CD4-positive, alpha-beta T cell treated with Interleukin-10 for 1 hour (primary cell): ENCODE measurements around the gene CYTH1.
"Not testable (repeated sequence)": the region's sequence is repeated elsewhere in the genome, so short reads cannot be mapped to it uniquely, and the experiment has no call there.

Source experiments
- DNase-seq: peaks from one replicate; pipeline ENCODE4 v3.0.0-alpha.2; 2020

The CYTH1 gene

GRCh38 chr17:78680436-78680835 lies 101.6 kb downstream of the CYTH1 start:
- no peak for DNase-seq

DNA sequence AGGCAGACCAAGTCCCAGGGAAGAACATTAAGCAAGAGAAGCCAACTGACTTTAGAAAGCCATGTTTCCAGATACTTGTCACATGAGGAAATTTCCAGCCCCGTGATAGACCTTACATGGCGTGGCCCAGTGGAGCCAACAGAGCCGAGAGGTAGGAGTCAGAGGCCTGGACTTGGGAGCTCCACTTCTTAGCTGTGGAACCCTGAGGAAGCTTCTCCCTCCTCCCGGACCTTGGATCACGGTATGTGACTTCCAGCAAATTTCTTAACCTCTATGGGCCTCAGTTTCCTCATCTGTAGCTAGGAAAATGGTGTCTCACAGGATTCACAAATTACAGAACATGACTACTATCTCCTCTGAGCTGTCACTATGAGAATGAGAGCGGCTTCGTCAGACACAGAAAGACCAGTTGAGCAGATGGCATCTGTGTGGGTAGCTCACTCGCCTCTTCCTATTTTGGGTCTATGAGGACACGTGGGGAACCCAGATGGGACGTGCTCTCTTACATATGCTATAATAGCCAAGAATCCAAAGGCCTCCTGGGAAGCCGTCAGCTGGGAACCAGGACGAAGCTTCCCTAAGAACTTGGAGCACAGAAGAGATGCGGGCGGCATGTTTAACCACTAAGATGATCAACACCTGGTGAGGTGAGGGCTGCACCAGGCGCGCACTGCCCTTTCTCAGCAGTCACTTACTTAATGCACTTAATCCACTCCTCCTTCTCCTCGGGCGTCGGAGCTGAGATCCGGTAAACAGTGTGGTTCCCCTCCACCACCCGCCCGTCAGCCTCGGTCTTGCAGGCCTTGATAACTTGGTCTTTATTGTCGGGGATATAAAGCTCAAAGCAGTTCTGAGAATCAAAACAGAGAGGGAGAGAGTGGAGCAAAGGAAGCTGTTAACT lies 102.3 kb downstream of the CYTH1 start:
- DNase-seq = no peak

DNA sequence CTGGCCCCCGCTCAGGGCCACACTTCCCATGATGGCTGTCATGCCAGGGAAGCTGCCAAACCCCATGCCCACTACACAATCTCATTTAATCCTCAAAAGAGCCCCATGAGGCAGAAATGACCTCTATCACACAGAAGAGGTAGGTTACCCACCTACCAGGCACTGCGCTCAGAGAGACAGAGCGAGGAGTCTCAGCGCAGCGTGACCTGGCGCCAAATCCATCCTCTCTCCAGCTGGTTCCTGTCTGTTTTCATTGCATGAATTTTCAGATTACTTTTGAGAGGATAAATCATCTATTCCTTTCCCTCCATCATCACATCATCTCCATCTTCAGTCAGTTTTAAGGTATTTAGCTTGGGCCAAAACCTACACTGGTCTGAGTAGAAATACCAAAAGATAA lies 103.4 kb downstream of the CYTH1 start:
- no peak for DNase-seq

- DNase-seq = no peak
Observed at GRCh38 chr17:78678222-78678557, 103.9 kb downstream of the CYTH1 start.

- no peak for DNase-seq
Observed at GRCh38 chr17:78677303-78678221, 104.5 kb downstream of the CYTH1 start.

DNA sequence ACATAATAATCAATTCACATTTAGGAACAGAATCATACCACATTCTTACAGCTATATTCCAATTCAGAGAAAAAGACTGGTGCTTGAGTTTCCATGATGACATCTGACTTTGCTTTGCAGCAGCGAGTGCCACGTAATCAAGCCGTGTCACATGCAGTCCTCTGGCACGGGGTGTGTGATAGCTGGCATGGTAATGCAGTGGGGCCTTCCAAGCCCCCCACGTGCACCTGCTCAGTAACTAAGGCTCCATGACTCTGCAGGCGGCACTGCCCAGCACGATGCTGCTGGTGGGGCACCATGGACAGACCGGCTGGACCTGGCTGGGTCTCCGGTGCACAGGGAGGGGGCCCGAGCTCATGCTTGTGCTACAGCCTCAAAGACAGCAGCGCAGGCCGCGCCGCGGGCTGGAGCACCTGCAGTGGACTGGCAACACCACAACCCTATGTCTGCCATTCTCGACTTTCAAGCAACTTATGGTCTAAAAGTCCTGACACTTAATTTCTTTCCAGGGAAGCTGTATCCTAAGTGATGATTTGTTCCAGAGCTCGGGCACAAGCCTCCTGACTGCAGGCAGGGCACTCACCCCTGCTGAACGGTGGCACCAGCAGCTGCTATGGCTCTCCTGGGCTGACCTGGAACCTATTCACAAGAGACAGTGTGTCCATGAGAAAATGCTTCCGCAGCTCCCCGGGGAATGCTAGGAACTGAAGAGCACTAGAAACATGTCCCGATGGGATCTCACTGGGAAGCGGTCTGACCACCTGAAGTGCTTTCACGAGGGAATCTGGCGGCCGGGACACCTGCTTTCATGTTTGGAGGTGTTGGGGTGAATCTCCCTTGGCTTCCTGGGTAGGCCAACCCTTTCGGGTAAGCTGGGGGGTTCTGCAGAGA lies 105.4 kb downstream of the CYTH1 start:
- no peak for DNase-seq

DNA sequence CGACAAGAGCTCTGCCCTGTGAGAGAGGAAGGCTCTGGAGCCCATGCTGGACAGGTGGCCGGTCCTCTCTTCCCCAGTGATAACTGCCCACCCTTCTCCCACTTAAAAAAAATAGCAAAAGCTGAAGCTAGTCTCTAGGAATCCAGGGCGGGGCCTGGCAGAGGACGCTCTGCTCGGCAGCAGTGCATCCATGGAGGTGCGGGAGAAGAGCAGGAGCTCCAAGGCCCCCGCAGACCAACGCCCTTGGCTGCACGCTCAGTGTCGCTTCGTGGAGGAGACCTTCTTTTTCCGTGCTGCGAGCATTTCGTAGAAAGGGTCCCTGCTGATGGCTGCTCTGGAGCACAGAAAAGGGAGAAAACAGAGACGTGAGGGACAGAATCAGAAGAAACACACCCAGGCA lies 106.2 kb downstream of the CYTH1 start:
- no peak for DNase-seq

GRCh38 chr17:78675316-78675616 lies 106.8 kb downstream of the CYTH1 start:
- DNase-seq = no peak

DNA sequence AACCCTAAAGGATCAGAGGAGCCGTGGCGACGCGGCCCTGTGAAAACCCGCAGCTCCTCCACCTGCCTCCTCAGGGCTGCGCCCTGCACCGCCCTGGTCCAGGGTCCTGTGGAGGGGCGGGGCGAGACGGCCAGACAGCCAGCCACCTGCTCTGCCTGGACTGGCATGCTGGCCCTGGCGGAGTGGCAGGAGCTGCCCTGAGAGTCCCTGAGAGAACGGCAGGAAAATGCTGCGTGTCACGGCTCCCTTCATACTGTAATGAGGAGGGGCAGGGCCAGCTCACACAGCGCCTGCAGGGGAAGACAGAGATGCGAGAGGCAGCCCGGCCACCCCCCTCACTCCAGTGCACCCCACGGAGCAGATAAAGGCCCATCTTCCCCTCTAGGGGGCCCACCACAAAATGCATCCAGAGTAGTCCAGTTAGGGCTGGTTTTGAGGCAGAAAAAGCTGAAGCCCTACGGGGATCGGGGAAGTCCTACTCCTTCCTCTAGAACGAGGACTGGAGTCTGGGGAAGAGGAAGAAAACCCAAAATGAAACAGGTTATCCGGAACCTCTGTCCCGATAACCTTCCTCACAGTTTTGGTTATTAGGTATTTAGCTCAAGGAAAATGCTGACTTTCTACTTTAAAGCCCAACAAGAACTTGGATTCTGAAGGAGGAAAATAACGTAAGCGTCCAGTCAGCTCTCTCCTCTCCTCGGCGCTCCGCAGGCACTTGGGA lies 107.3 kb downstream of the CYTH1 start:
- no peak for DNase-seq

DNA sequence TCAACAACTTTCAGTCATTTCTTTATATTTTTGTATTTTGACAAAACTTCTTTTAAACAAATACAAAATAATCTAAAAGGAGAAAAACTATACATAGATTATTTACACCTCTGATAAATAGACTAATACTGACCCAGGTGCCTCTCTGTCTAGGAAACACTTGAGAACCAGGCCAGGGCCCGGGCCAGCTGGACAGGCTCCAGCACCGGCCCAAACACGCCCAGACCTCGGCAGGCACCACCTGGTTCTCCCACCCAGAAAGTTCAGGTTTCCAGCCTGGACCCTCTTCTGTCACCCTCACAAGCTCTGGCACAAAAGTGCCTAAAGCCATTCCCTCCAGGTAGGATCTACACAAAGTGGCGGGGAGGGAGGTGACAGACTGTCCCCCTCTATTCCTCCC lies 107.9 kb downstream of the CYTH1 start:
- no peak for DNase-seq

DNA sequence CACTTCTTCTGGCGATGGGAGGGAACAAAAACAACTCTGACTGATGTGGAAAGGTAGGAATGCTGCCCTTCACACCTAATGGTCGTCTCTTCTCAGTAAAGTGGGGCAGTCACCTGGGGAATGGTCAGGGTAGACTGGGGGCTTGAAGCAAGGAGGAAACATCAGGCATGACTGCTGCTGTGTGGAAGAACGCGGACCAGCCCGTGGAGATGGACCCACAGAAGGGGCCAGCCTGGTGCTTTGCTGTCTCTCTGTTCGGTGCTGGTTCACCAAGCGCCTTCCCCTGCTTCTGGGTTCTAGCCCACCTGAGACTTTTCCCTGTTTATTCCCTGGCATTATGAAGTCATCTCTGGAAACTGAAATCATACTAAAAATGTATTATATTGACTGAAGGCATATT lies 108.7 kb downstream of the CYTH1 start:
- DNase-seq = no peak

DNA sequence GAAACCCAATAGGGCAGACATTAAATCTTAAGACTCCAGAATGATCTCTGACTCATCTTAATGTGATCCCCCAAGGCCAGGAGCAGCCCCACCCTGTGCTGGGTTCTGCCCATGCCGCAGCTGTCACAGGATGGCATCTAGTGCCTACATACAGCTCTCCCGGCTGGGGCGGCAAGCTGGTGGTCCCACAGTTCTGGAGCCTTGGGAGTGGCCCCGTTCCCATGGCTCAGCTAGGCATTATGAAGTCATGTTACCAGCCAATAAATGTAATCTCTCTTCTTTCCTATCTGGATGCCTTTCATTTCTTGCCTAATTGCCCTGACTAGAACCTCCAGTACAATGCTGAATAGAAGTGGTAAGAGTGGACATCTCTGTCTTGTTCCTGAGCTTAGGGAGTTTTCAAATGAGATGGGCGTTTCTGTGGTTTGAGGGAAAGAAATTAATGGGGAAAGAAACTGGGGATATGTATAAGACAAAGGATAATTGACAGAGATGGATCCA lies 109.2 kb downstream of the CYTH1 start:
- DNase-seq = no peak

- no peak for DNase-seq
Observed at GRCh38 chr17:78672005-78672404, 110.1 kb downstream of the CYTH1 start.

DNA sequence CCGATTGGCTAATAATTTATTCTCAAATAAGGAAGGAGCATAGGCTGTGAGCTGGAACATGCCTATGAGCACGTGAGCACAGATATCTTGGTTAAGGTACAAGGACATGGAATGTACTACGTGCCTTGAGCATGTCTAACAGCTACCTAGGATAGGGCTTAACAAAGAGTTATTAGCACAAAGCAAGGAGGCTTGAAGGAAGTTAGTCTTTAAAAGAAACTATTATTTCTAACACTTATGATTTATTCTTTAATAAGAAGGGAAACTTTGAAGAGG lies 110.4 kb downstream of the CYTH1 start:
- DNase-seq = not testable (repeated sequence)

GRCh38 chr17:78670850-78671725 lies 111.0 kb downstream of the CYTH1 start:
- no peak for DNase-seq

GRCh38 chr17:78669975-78670518 lies 112.0 kb downstream of the CYTH1 start:
- no peak for DNase-seq

GRCh38 chr17:78669256-78669974 lies 112.7 kb downstream of the CYTH1 start:
- DNase-seq = no peak

GRCh38 chr17:78668847-78669246 lies 113.2 kb downstream of the CYTH1 start:
- no peak for DNase-seq

GRCh38 chr17:78667741-78668640 lies 114.1 kb downstream of the CYTH1 start:
- no peak for DNase-seq
